Islet precursor cell (in vitro differentiated cells): ENCODE measurements around the gene METTL23.

Experiments
- DNase-seq: peaks from one replicate; pipeline ENCODE4 v3.0.0-alpha.2; 2018

Gene METTL23

GRCh38 chr17:76726776-76727718 is at the start of gene METTL23:
Gene METTL23, plus strand, starts transcription at chr17:76726839. Its CDS starts 2,872 bp downstream, at chr17:76729711.
- peak; percentile 92 for DNase-seq

GRCh38 chr17:76677406-76677805 is 49.2 kb upstream of the METTL23 start:
- no peak for DNase-seq

GRCh38 chr17:76678330-76678729 is 48.3 kb upstream of the METTL23 start:
- DNase-seq, result no peak

GRCh38 chr17:76679239-76679638 is 47.4 kb upstream of the METTL23 start:
- DNase-seq, result no peak

DNA sequence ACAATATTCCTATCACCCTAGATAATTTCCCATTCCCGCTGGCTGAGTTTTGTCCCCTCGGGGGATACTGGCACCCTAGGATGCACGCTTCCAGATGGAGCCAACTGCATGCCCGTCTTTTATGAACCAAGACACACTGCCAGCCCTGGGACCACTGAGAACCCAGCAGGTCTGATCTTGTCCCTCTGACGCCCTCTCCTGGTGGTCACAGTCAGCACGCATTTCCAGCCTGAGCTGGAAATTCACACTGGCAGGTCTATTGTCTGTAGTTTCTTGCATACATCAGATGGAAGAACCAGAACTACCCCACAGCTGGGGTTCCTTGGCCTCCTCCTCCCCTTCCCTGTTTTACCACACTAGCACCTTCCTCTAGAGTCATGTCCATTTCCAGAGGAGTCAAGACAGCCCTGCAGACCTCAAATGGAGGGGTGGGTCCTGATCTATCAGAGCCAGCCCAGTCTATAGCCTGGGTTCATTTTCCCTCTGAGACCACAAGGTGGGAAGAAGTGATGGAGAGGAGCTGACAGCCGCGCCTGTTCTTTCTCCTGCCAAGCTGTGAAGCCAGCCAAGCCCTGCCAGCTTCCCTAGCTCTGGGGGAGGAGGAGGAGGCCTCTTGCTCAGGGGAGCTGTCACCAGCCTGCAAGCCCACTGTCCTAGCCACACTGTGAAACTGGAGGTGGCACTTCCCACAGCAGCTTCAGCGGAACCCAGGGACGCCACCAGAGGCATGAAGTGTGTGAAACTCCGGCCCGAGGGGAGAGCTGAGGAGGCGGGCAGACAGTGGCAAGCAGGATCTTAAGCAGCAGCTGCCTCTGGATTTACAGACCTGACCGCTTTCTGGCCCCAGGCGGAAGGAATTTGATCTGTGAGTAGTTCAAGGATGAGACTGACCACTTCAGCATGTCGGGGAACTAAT is 45.2 kb upstream of the METTL23 start:
- peak; percentile 97 for DNase-seq

DNA sequence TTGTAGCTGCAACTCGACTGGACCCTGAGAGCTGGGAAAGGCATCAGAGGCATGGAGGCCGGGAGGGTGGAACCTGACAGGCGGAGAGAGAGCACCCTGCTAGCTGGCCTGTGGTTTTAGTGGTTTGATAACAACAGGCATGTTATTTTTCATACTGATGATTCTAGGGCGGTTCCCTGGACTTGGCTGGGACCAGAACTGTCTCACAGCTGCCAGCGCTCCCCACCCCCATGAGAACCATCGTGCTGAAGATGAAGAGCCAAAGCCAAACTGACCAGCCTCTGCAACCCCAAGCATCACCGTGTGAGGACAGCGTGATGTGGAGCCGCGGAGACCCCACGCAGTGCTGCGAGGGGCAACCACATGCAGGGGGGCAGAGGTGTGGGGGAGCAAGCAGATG is 44.3 kb upstream of the METTL23 start:
- no peak for DNase-seq

DNA sequence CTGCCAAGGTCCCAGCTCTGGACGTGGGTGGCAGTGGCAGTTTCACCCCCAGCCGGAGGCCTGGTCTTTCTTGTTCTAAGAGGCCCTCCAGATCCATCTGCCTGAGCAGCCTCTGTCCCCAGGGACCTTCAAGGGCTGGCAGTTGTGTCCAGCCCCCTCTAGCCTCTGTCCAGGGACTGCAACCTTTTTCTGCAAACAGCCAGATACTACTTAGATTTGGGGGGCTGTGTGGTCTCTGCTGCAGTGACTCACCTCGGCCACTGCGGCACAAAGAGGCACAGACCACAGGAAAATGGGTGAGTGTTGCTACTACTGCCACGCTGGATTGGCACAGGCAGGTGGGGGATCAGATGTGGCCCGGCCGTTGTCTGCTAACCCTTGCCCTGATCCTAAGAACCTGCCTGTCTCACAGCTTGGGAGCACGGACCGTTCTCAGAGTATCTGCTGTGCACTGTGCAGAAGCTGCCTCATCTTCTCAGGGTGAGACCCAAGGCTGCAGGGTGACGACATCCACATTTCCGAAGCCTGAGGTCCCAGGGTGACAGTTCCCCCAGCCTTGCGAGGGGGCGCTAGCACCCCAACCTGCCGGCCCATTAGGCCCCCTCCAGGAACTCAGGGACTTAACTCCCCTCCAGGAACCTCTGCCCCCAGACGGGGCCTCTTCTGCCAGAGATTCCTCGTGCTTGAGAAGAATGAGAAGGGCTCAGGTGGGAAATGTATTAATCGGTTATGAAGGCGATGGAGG is 43.5 kb upstream of the METTL23 start:
- no peak for DNase-seq

- DNase-seq, result no peak
These were observed 42.5 kb upstream of the METTL23 start for GRCh38 chr17:76683921-76684745.

DNA sequence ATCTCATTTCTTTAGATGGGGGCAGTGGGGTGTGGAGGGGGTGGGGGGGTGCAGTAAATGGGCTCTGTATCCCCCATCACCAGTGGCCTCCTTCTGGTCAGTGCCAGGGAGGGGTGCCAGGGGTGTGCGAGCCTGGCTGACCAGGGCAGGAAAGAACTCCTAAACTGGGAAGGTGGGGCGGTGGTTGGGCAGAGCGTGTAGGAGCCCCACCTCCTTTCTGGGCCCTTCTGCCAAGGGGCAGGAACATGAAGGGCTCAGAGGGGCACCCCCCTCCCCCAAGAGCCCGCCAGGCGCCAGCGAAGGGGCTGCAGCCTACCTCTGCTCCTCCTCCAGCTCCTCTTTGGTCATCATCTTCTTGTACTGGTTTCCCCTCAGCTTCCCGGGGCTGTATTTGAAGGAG is 41.9 kb upstream of the METTL23 start:
- DNase-seq, result no peak

- no peak for DNase-seq
These were observed 41.3 kb upstream of the METTL23 start for GRCh38 chr17:76685366-76685765.

GRCh38 chr17:76685846-76686245 is 40.8 kb upstream of the METTL23 start:
- DNase-seq, result no peak

DNA sequence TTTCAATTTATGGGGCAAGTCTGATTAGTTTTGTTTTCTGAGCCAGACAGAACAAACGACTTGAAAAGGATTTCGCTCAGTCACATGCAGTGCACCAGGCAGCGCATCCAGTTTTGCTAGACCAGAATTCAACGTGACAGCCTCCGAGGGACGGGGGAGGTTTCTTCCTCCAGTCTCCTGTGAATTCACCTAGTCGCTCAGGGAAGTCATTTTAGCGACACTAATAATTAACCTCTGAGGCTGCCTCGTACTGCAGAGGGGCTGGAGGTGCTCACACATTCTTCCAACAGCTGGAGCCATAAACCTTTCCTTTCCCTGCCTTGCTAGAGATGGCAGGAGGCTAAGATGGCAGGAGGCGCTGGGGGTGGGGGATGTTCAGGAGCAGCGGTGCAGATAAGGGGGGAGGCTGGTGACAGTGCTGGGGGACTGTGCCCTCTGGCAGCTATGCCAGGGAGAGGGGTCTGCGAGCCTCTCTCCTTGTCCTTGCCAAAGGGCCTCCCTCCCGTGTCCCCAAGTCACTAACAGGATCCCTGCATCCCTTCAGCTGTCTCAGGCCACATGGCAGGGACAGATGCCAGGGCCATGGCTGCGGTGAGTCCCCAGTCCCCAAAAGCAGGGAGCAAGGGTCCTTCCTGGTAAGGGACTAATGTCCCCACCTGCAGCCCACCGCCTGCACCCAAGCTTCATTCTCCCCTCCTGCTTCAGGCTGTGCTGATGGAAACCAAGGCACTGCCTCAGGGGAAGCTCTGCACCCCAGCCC is 39.9 kb upstream of the METTL23 start:
- peak; percentile 73 for DNase-seq

- no peak for DNase-seq
These were observed 39.1 kb upstream of the METTL23 start for GRCh38 chr17:76687298-76688164.

- DNase-seq, result no peak
These were observed 38.4 kb upstream of the METTL23 start for GRCh38 chr17:76688165-76688622.

DNA sequence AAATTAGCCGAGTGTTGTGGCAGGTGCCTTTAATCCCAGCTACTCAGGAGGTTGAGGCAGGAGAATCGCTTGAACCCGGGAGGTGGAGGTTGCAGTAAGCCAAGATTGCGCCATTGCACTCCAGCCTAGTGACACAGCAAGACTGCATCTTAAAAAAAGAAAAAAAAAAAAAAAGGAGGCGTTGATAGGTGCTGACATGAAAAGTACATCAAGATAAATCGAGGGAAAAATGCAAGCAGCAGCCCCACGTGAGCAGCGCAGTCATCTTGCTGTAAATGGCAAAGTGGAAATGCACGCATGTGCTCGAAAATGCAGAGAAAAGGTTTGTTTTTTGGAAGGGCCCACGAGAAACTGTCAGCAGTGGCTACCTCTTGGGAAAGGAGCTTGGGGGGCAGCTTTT is 36.8 kb upstream of the METTL23 start:
- DNase-seq, result no peak

DNA sequence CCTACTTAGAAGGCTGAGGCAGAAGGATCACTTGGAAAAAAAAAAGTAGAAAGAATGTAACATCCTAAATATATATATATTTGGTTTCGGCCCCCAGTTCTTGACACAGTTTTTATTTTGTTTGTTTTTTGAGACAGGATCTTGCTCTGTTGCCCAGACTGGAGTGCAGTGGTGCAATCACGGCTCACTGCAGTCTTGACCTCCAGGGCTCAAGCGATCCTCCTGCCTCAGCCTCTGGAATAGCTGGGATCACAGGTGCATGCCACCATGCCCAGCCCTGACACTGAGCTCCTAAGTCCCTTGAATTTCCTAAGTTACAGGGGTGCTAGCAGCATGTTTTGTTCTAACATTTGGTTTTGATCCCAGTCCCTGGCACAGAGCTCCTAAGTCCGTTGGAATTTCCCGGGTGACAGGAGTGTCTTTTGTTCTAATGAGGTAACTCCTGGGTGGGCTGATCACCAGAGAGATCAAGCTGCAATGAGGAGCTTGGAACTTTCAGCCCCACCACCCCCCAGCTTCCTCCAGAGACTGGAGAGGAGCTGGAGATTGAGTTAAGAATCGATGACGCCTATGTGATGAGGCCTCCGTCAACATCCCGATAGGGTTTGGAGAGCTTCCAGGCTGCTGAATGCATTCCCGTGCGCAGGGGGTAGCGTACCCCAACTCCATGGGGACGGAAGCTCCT is 35.9 kb upstream of the METTL23 start:
- DNase-seq, result no peak

- no peak for DNase-seq
These were observed 35.1 kb upstream of the METTL23 start for GRCh38 chr17:76691379-76692191.

DNA sequence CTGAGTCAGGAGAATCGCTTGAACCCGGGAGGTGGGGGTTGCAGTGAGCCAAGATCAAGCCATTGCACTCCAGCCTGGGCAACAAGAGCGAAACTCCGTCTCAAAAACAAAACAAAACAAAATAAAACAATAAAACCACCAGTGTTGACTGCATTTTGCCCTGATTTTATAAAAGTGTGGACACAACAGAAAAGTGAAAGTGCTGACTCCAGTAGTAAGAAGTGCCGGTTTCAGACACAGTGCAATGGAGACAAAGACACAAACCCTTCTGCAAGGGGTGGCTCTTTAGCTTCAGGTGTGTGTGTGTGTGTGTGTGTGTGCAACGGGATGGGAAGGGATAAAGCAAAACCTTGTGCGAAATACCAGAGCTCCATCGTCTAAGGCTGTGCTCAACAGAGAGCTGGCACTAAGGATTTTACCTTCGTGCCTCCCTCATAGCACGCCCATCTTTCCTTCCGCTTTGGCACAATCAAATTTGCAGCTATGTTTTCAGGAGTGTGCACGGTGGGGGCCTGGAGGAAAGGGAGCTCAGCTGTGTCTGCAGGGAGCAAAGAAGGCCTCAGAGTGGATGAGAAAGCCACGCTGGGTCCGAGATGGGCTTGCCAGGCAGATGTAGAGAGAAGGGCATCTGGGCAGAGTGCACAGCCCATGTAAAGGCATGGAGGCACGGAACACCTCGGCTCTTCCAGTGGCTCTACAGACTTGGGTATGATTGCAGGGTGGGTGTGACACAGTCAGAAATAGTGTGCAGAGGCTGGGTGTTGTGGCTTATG is 31.4 kb upstream of the METTL23 start:
- no peak for DNase-seq
